ENCODE results near the gene CCDC69.

Gene CCDC69

GRCh38 chr5:151139015-151139414 is 84.9 kb downstream of the CCDC69 start:
- DNase-seq = no peak

DNA sequence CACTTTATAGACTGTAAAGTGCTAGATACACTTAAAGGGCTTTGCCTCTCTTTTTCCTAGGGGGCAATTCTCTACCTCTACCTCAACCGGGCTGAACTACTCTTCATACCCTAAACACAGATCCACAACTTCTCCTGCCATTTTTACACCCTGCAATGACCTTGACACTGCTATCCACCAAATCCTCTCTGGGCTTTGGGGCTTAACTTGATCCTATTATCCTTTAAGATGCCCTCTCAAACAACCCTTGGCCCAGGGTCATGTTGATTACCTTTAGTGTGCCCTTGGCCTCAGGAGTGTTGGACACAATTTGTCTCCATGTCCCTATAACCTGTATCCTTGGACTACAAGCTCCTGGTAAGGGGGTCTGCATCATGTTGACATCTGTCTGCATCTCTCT is 85.8 kb downstream of the CCDC69 start:
- DNase-seq = no peak

GRCh38 chr5:151137067-151137825 is 86.6 kb downstream of the CCDC69 start:
- no peak for DNase-seq

DNA sequence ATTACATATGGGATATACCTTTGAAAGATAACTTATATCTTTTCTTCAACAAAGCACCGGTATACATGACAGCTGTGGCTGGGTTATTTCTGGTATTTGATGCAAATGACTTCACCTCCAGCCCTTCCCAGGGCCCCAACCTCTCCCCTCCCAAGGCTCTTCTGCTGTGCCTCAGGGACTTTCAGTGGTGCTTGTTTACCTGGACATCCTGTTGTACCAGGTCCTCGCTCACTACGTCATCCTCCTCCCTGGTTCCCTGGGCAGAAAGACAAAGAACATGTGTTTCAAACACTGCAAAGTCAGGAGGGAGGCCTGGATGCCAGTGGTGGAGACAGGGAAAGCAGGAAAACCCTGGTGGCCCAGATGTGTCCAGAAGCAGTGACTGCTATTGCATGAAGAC is 89.7 kb downstream of the CCDC69 start:
- DNase-seq = no peak

- no peak for DNase-seq
Measured at GRCh38 chr5:151132963-151133362, 90.9 kb downstream of the CCDC69 start.
